Umbilical cord (tissue), 2 donors: ENCODE results near the gene FBXO17. TPM values are rescaled to one million over a fixed set of nuclear protein-coding genes. Genes with fewer than 3 reads are reported as not detected.
A peak's percentile ranks its signal among the peaks of the same experiment; 100 is the strongest.

Experiments used
- DNase-seq: peaks from one replicate; pipeline ENCODE4 v3.0.0-alpha.2; 2015; ENCODE audit warnings: low spot score
- total RNA-seq: library from RNA; depleted of rRNA; stranded (reverse); fragments of >200 nt; gene quantifications from one replicate; pipeline ENCODE4 v1.2.3, GENCODE V29; 2014; ENCODE audit warnings: low replicate concordance; ENCODE audit not compliant: insufficient read depth

FBXO17 gene
- total RNA-seq, 1 donor from 2014 or later, result 11.6 TPM

- DNase-seq, result no peak
Measured at GRCh38 chr19:38918526-38918925, 57.0 kb downstream of the FBXO17 start.

GRCh38 chr19:38917921-38918491, 57.5 kb downstream of the FBXO17 start:
- DNase-seq, result no peak

- DNase-seq, result no peak
Measured at GRCh38 chr19:38917516-38917915, 58.0 kb downstream of the FBXO17 start.

GRCh38 chr19:38915329-38916321, 59.9 kb downstream of the FBXO17 start:
- no peak for DNase-seq

- DNase-seq, result no peak
Measured at GRCh38 chr19:38913958-38914357, 61.6 kb downstream of the FBXO17 start.

- peak; percentile 20 for DNase-seq
Measured at GRCh38 chr19:38912600-38913514, 62.7 kb downstream of the FBXO17 start.

GRCh38 chr19:38911388-38912001, 64.0 kb downstream of the FBXO17 start:
- DNase-seq, result no peak

- DNase-seq, result no peak
Measured at GRCh38 chr19:38910488-38910887, 65.1 kb downstream of the FBXO17 start.

GRCh38 chr19:38908911-38909310, 66.6 kb downstream of the FBXO17 start:
- no peak for DNase-seq

DNA sequence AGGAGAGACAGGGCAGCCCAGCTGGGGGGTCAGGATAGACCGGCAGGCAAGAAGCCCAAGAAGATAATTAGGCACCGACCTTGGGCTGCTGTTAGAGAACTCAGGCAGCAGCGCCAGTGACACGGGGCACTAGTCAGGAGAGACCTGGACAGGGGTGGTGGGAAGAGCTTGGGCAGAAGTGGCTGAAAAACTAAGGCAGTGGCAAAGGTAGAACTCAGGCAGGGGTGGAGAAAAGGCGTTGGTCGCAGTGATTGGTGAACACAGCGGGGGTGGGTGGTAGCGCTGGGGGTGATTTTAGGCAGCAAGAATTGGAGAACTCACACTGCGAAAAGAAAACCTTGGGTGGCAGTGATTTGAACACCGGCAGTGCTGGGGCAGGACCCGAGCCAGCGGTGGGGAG, 67.9 kb downstream of the FBXO17 start:
- DNase-seq, result no peak

DNA sequence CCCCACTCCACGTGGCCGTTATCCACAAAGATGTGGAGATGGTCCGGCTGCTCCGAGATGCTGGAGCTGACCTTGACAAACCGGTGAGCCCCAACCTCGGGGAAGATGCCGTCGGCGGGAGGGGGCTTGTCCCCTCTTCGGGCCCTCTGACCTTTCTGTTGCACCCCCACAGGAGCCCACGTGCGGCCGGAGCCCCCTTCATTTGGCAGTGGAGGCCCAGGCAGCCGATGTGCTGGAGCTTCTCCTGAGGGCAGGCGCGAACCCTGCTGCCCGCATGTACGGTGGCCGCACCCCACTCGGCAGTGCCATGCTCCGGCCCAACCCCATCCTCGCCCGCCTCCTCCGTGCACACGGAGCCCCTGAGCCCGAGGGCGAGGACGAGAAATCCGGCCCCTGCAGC, 68.3 kb downstream of the FBXO17 start:
- no peak for DNase-seq

GRCh38 chr19:38905620-38906019, 69.9 kb downstream of the FBXO17 start:
- DNase-seq, result no peak

- DNase-seq, result no peak
Measured at GRCh38 chr19:38904581-38905539, 70.7 kb downstream of the FBXO17 start.

GRCh38 chr19:38901683-38902082, 73.9 kb downstream of the FBXO17 start:
- no peak for DNase-seq

DNA sequence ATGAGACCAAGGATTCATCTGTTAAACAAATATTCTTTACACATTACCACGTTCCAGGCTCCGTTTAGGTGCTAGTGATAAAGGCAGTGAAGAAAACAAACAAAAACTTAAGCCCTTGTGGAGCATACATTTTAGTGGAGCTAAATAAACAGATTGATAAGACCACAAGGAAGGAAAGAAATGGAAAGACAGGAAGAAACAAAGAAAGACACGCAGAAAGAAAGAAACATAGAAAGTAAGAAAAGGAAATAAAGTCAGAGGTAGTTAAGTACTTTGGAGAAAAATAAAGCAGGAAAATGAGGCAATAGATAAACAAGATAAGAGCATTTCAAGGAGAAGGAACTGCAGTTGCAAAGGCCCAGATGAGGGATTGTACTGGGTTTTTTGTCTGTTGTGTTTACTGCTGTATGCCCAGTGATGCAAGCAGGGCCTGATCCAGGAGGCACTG, 74.8 kb downstream of the FBXO17 start:
- DNase-seq, result no peak

GRCh38 chr19:38900202-38900629, 75.3 kb downstream of the FBXO17 start:
- peak; percentile 8 for DNase-seq

DNA sequence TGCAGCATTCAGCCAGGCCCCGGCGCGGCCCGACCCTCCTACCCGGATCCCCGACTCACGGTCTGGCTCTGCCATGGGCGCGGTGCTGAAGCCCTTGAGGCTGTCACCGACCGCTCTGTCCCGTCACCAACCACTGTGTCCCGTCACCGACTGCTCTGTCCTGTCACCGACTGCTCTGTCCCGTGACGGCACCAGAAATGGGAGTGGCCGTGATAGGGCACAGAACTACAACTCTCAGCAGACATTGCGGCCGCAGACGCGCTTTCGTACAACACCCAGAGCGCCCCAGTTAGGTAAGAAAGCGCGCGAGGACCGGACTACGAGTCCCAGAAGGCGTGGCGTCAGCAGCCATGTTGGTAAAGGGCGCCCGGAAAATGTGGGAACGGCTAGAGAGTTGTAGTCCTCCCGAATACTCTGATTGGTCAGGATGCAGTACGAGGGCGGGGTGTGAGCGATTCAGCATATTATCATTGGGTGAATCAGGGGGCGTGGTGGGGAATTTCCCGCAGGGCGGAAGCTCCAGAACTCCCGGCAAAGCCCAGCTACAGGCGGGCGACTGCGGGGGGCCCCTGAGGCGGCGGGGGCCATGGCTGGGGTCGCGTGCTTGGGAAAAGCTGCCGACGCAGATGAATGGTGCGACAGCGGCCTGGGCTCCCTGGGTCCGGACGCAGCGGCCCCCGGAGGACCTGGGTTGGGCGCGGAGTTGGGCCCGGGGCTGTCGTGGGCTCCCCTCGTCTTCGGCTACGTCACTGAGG, 75.9 kb downstream of the FBXO17 start, which contains the start of the genes NFKBIB and SIRT2:
NFKBIB (plus strand) TSS at position 523 of the 755 bp plus-strand sequence; CDS start at position 587, 64 bp downstream.
SIRT2 (minus strand) TSS at position 172 of the 755 bp plus-strand sequence; CDS start at position 75, 97 bp downstream.
- peak; percentile 100 for DNase-seq

GRCh38 chr19:38898788-38899446, 76.6 kb downstream of the FBXO17 start:
- no peak for DNase-seq
